GM19463 (cell line): ENCODE data around the gene DDAH2.
A peak's percentile ranks its signal among the peaks of the same experiment; 100 is the strongest.

Source experiments
- ATAC-seq: cut with Tn5 transposase; IDR thresholded peaks from one replicate; pipeline ENCODE4 v1.9.1; 2021; ENCODE audit warnings: mild to moderate bottlenecking, moderate library complexity; ENCODE audit not compliant: unreplicated experiment

The DDAH2 gene

DNA sequence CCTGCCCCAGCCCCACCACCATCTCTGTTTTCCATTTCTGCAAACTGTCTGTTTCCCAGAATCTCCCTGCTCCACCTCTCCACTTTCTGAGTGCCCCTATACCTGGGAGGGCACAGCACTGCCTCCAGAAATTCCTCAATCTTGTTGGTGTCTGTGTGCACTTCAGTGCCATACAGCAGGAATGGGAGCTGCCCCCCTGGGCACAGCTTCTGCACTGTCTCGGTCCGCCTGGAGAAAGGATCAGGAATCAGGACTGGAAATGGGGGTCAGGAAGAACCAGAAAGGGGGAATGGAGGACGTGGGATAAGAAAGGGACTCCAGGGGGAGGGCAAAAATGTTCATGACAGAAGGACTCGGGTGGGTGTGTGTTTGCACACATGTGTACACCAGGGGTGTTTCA is 4.6 kb upstream of the DDAH2 start:
- ATAC-seq, result no peak

DNA sequence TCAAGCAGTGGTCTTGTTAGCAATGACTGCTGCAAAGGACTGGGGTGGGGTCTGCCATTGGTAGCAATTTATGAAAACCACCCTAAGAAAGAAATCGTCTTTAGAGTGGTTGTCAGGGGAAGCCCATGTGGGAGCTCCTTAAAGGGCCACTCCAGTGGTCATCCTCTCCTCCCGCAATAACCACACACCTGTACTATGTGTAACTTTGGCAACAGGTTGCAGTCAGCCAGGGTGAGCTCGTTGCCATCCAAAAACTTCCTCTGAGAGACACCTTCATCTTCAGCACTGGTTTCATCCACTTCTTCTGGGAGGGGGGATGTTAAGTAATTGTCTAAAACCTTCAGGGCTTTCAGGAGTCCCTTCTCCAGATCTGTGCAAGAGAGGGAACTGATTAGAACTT is 2.9 kb upstream of the DDAH2 start:
- ATAC-seq, result no peak

GRCh38 chr6:31730631-31731086 is 1.6 kb upstream of the DDAH2 start:
- ATAC-seq, result no peak

DNA sequence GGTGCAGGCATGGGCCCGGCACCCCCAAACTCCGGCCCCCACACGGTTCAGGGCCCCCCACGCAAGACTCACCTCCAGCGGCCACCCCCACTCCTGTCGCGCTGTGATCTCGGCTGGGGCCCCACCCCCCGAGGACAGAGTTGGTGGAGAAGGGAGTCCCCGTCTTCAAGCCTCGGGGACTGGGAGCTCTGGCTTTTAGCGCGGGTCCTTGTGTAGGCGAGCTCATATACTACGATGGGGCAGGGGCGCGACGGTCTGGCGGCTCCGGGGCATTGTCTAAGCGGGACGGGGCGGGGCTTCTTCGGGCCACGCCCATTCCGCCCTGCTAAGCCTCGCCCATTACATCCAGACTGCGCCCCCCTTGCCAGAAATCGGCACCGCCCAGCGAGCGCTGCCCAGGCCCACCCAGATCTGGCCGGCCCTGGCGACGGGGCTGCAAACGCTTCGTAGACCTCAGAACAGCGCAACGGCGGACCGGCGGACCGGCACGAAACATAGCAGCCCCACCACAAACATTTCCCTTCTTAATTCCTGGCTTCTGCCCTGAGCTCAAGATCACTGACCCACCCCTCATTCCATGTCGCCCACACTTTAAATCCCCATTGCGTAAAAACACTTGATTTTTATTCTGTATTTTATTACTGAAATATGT is 1.0 kb upstream of the DDAH2 start:
- no peak for ATAC-seq

DNA sequence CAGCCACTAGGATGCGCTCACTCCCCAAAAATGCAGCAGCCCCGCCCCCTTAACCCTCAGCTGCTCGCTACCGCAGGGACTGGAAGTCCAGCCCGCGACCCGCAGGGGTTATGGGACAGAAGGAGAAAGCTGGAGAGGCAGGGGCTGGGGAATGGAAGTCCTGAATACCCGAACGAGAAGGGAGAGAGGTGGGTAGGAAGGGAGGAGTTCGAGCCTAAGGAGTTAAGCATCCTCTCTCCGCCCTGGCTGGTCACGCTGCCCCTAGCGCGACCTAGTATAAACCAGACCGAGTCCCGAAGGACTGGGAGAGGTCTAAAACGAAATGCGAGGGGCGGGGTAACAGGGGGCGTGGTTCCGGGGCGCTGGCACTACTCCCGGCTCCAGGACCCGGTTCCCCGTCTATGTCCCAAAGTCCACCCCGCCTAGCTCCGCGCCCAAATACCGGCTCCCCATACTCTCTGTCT is 448 bp upstream of the DDAH2 start:
- peak; percentile 48 for ATAC-seq

DNA sequence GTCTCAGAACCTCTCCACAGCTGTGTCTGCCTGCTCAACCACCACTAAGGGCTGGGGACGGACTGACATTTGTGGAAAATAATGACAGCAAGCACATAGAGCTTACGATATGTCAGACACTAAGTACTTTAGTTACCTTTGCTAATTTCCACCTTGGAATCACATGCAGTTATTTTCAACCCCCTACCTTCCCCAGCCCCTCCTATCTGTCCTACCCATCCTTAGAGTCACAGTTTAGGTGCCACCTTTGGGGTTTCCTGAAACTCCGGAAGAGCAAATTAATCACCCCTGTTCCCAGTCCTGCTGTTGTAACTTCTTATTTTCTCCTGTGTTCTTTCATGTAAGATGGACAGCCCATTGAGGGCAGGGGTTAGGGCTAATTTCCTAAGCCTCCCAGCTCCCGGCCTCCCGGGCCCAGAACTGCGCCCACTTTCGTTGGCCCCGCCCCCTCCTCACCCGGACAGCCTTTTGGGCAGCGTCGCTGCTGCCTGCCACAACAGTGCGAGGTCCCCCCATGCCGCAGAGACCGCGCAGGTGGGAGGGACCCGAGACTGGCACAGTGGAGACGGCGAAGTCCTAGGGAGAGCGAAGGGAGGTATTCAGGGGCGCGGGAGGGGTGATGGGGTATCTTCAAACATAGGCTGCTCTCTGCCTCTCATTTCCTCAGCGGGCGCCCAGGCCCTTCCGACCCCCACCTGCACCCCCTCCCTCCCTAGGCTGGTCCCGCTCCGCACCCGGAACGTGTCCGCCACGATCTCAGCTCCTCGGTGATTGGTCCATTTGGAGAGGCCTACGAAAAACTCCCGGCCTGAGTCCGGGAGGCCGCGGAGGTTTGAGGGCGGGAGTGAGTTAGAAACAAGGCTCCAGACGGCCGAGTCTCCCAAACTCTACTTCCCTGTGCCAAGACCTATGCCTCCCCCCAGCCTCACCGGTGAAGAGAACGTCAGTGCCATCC is 1.1 kb downstream of the DDAH2 start:
- no peak for ATAC-seq

DNA sequence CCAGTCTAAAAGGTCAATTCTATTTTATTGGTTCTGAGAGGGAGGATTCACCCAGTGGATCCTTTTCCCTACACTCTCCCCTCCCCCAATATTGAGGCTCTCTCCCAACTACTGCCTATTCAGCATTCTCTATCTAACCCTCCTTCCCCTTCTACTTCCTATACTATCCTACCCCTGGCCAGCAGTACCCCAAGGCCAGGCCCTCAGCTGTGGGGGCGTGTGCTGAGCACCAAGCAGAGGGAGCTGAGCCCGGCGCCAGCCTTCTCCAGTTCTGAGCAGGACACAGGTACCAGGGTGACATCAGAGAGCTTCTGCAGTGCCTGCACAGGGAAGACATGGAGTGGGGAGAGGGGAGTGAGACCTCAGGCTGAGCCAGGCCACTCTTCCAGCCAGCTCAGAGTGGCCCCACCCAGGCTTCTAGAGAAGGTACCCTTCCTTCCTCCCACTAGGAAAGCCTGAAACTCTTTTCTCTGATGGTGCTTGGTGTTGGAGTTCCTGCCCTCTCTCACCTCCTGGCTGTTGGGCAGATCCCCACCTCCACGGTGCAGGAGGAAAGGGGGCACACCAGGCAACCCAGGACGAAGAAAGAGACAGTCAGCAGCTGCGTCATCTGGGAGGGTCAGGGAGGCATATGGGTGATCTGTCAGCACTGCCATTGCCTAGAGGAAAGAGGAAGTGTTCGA is 1.9 kb downstream of the DDAH2 start:
- peak; percentile 59 for ATAC-seq

DNA sequence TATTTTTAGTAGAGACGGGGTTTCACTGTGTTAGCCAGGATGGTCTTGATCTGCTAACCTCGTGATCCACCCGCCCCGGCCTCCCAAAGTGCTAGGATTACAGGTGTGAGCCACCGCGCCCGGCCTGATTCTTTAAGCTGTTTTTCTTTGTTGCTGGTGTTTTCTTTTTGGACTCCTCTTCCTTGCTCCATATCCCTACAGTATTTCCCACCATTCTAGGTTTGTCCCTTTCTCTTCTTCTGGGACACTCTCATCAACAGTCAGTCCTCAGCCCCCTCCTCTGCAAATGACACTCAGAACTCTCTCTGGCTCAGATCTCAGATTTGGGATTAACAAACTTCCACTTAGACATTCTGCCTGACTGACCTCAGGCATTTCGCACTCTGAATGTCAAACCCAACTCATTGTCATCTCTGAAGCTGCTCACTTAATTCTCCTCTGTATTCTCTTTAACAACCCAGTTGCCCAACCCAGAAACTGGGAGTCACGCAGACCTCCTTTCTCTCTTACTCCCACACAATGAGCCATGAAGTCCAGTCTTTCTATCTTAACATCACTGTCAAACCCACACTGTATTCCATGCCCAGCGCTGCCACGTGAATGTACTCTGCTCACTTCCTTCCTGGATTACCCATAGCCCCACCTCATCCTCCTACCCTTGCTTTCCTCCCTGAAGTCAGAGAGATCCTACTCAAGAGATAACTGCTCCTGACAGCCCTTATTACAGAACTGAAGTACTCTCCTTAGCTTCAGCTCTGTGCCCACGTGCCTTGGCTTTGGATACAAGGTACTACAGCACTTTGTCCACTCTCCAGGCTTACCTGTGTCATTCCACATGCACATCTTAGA is 3.4 kb downstream of the DDAH2 start:
- ATAC-seq, result no peak

- no peak for ATAC-seq
Measured at GRCh38 chr6:31723980-31724691, 5.0 kb downstream of the DDAH2 start.

GRCh38 chr6:31723245-31723979 is 5.7 kb downstream of the DDAH2 start, which contains the start of gene MPIG6B:
Gene MPIG6B (plus strand): TSS chr6:31723373. CDS start chr6:31723384, 11 bp downstream.
- ATAC-seq, result no peak

DNA sequence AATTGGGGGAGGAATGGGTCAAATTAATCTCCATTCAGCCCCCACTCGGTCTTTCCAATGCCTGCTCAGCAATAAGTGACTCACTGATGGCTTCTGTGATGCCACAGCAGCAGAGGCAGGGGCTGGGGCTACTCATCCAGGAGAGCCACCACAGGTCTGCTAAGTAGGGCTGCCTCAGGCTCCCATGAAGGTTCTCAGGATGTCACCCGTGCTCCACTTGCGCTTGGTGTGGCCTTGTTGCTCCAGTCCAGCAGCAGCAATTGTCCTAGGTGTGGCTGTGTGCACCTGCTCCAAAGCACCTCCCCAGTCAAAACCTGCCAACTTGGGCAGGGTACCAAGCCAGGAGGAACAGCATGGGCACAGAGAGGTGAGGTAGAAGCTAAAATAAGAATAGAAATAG is 6.9 kb downstream of the DDAH2 start:
- ATAC-seq, result no peak

GRCh38 chr6:31721351-31722020 is 7.6 kb downstream of the DDAH2 start, which contains the start of gene LY6G6C:
Gene LY6G6C (minus strand): TSS chr6:31721746. CDS start chr6:31721679, 67 bp downstream.
- ATAC-seq, result no peak

DNA sequence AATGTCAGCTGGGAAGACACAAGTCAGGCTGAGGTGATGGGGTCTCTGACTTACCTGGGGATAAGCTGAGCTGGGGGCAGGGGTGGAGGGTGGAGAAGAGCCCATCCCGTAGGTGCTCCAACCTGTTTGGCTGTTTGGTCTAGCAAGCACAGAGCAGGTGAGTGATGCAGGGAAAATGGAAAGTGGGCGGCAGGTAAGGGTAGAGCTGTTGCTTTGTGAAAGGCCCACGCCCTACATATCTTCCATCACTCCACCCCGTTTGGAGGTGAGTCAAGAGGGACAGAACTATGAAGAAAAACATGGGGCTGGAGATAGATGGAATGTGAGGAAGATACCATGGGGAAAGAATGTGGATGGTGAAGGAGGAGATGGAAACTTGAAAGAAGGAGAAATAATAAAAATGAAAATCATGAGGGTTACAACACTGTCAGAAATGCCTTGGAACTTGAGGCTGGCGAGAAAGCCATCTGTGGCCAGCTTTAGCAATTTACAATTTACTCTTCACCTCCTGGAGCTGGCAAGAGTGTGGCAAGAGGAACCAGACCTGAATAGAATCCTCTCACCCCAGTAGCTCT is 8.8 kb downstream of the DDAH2 start:
- no peak for ATAC-seq

- ATAC-seq, result no peak
Measured at GRCh38 chr6:31719001-31719400, 10.1 kb downstream of the DDAH2 start.

DNA sequence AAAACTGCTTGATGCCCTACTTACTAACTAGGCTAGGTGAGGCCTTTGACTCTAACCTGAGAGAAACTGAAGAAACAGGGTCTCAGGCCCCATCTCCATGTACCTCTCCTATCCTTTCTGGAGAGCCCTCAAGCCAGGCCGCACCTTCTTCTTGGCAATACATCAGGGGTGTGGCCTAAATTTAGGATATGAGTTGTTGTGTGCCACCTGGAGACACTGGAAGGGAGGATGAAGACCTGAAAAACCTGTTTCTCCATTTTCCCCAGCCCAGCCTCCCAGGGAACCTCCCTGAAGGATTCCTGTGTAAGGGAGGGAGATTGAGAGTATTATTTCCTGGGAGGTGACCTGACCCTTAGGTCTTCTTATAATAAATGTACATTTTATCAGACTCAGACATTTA is 10.8 kb downstream of the DDAH2 start:
- no peak for ATAC-seq

GRCh38 chr6:31717499-31718222 is 11.4 kb downstream of the DDAH2 start:
- ATAC-seq, result no peak
